Mononuclear cell (primary cell): ENCODE measurements around the gene LMTK3. TPM values are rescaled to one million over a fixed set of nuclear protein-coding genes. Genes with fewer than 3 reads are reported as not detected.

Source experiments
- H3K27me3 ChIP-seq: 2 replicates; pipeline ENCODE4 v1.6.0; 2011; ENCODE audit warnings: low read length, control low read depth; ENCODE audit not compliant: insufficient read depth
- H3K4me1 ChIP-seq: 2 replicates; pipeline ENCODE4 v1.5.1; 2011; ENCODE audit warnings: mild to moderate bottlenecking, low read length, control low read depth; ENCODE audit not compliant: insufficient read depth
- H3K4me3 ChIP-seq: 2 replicates; pipeline ENCODE4 v1.5.1; 2011; ENCODE audit warnings: mild to moderate bottlenecking, low read length, moderate library complexity
- H3K9me3 ChIP-seq: 2 replicates; pipeline ENCODE4 v1.5.1; 2011; ENCODE audit warnings: low read depth, mild to moderate bottlenecking, control low read depth, low read length
- total RNA-seq: library from RNA; depleted of rRNA; stranded (reverse); fragments of >200 nt; gene quantifications from one replicate; pipeline ENCODE4 v1.2.3, GENCODE V29; 2012

LMTK3 gene
- total RNA-seq, 1 donor: 1.5 TPM

DNA sequence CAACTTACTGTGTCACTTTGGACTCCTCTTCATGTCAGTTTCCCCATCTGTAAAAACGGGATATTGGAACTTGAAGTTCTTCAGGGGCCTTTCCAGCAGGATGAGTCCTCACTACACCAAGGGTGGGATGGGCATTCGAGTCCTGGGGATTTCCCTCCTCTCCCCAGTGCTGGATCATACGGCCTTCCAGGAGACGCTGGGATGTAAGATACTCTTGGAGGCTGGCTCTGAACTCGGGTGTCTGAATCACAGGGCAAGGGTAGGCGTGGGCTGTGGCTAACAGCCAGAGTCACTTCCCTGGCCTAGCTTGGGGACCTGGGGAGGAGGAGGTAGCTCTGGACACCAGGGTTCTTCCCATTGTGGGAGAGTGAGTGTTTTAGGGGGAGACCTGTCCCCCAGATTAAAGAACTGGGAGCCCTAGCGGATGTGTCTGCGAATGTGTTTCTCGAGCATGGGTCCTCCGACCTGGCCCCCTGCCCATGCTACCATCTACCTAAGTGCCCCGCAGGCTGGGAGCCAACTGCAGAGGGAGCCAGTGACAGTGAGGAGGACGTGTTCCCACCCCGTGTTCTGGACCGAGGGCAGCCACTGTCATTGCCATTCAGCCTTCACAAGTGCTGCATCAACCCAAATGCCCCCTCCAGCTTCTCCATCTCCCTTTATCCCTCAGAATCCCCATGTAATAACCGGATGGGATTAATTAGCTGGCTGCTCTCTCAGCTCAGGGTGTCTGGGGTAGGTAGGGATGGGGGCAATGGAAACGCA, 44.9 kb downstream of the LMTK3 start:
- Histone ChIP-seq H3K4me1 (peaks cover 20% of the 10 kb centered on the region), H3K4me3 (no peak overlapping the region), H3K9me3 (no peaks in the 10 kb centered on the region), H3K27me3 (no peaks in the 10 kb centered on the region)

- H3K4me3 ChIP-seq: no peak overlapping the region
- peaks cover 14% of the 10 kb centered on the region for H3K4me1 ChIP-seq
- no peaks in the 10 kb centered on the region for H3K27me3 ChIP-seq
- no peaks in the 10 kb centered on the region for H3K9me3 ChIP-seq
These were observed 46.4 kb downstream of the LMTK3 start for GRCh38 chr19:48465215-48465614.

DNA sequence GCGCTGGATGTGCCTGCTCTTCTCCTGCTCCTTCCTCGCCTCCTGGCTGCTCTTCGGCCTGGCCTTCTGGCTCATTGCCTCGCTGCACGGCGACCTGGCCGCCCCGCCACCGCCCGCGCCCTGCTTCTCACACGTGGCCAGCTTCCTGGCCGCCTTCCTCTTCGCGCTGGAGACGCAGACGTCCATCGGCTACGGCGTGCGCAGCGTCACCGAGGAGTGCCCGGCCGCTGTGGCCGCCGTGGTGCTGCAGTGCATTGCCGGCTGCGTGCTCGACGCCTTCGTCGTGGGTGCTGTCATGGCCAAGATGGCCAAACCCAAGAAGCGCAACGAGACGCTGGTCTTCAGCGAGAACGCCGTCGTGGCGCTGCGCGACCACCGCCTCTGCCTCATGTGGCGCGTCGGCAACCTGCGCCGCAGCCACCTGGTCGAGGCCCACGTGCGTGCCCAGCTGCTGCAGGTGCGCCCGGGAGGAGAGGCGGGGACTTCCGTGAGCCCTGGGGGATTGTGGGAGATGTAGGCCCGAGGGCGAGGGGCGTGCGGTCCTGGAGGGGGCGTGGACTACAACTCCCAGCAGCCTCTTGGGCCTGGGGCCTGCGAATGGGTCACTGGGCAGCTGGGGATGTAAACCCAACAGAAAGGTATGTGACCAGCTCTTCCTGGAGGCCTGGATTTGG, 49.5 kb downstream of the LMTK3 start:
- H3K9me3 ChIP-seq: no peaks in the 10 kb centered on the region
- H3K27me3 ChIP-seq: no peaks in the 10 kb centered on the region
- no peaks in the 10 kb centered on the region for H3K4me1 ChIP-seq
- H3K4me3 ChIP-seq: no peak overlapping the region

GRCh38 chr19:48461651-48461981, 50.0 kb downstream of the LMTK3 start:
- H3K9me3 ChIP-seq: no peaks in the 10 kb centered on the region
- no peak overlapping the region for H3K4me3 ChIP-seq
- H3K27me3 ChIP-seq: no peaks in the 10 kb centered on the region
- H3K4me1 ChIP-seq: no peaks in the 10 kb centered on the region

- no peak overlapping the region for H3K4me3 ChIP-seq
- no peaks in the 10 kb centered on the region for H3K27me3 ChIP-seq
- no peaks in the 10 kb centered on the region for H3K9me3 ChIP-seq
- no peaks in the 10 kb centered on the region for H3K4me1 ChIP-seq
These were observed 53.6 kb downstream of the LMTK3 start for GRCh38 chr19:48458016-48458415.

DNA sequence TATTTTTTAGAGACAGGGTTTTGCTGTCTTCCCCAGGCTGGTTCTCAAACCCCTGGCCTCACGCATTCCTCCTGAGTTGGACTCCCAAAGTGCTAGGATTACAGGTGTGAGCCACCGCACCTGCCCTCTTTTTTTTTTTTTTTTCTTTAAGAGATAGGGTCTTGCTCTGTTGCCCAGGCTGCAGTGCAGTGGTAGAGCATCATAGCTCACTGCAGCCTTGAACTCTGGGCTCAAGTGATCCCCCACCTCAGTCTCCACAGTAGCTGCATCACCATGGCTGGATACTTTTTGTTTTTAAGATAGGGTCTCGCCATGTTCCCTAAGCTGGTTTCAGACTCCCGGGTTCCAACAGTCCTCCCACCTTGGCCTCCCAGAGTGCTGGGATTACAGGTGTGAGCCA, 54.8 kb downstream of the LMTK3 start:
- no peaks in the 10 kb centered on the region for H3K27me3 ChIP-seq
- H3K4me1 ChIP-seq: no peaks in the 10 kb centered on the region
- no peaks in the 10 kb centered on the region for H3K9me3 ChIP-seq
- no peak overlapping the region for H3K4me3 ChIP-seq

GRCh38 chr19:48455908-48456562, 55.6 kb downstream of the LMTK3 start:
- Histone ChIP-seq H3K4me3 (no peak overlapping the region), H3K4me1 (no peaks in the 10 kb centered on the region), H3K9me3 (no peaks in the 10 kb centered on the region)

GRCh38 chr19:48455171-48455907, 56.3 kb downstream of the LMTK3 start, which contains the start of gene KCNJ14:
TSS of gene KCNJ14 (plus strand) at chr19:48455574. CDS start at chr19:48461725, 6,151 bp downstream.
- Histone ChIP-seq H3K4me3 (no peak within 1 kb of the TSS), H3K9me3 (no peaks in the 10 kb centered on the region), H3K27me3 (no peaks in the 10 kb centered on the region), H3K4me1 (no peaks in the 10 kb centered on the region)

More at GRCh38 chr19:48455908-48456562, 55.6 kb downstream of the LMTK3 start:
- no peaks in the 10 kb centered on the region for H3K27me3 ChIP-seq

DNA sequence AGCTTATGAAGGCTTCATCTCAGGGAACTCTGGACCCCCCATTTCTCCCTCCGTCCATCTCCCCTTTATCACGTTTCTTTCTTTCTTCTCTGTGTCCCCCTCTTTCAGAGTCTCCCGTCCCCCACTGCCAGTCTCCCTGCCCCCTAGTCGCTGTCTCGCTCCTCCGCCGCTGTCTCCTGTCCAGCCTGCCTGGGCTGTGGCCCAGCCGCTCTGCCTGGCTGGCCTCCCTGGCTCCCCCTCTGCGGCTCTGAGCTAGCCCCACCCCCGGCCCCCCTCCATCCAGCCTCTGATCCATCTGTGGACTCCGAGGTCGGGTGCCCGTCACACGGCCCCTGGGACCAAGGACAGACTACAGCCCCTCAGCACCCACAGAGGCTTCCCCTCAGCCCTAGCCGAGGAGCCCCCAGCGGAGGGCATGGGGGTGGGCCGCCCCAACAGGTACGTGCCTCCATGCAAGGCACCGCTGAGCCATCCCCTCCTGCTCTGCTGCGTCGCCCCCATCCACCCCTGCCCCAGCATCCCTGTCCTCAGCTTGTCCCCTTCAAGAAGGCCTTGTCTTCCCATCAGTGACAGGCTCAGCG, 57.4 kb downstream of the LMTK3 start:
- Histone ChIP-seq H3K4me3 (no peak overlapping the region), H3K9me3 (no peaks in the 10 kb centered on the region), H3K4me1 (no peaks in the 10 kb centered on the region), H3K27me3 (no peaks in the 10 kb centered on the region)

- no peak overlapping the region for H3K4me3 ChIP-seq
- H3K9me3 ChIP-seq: no peaks in the 10 kb centered on the region
- no peaks in the 10 kb centered on the region for H3K4me1 ChIP-seq
- no peaks in the 10 kb centered on the region for H3K27me3 ChIP-seq
These were observed 59.1 kb downstream of the LMTK3 start for GRCh38 chr19:48452289-48453190.

DNA sequence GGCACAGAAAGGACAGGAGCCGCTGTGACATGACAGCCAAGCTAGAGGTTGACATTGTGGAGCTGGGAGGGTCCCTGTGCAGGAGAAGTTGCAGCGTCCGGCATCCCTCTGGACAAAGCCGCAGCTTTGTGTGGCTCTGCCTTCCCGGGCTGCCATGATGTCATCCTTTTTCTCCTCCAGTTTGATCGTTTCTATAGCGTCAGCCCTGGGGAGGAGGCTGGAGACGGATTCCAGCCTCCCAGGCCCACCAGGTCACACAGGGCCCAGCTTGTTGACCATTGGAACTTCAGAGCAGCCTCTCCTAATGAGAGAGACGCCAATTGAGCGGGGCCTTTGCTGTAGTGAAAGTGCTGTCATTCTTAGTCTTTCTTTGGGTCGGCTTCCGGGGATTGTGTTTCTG, 60.0 kb downstream of the LMTK3 start:
- Histone ChIP-seq H3K27me3 (no peaks in the 10 kb centered on the region), H3K9me3 (no peaks in the 10 kb centered on the region), H3K4me3 (no peak overlapping the region), H3K4me1 (peaks cover 4% of the 10 kb centered on the region)

- Histone ChIP-seq H3K4me3 (no peak overlapping the region), H3K4me1 (peaks cover 11% of the 10 kb centered on the region), H3K27me3 (no peaks in the 10 kb centered on the region), H3K9me3 (no peaks in the 10 kb centered on the region)
These were observed 60.8 kb downstream of the LMTK3 start for GRCh38 chr19:48450863-48451262.

- no peaks in the 10 kb centered on the region for H3K27me3 ChIP-seq
- H3K4me1 ChIP-seq: peaks cover 11% of the 10 kb centered on the region
- H3K9me3 ChIP-seq: no peaks in the 10 kb centered on the region
- no peak overlapping the region for H3K4me3 ChIP-seq
These were observed 61.2 kb downstream of the LMTK3 start for GRCh38 chr19:48450441-48450840.

- H3K27me3 ChIP-seq: peaks cover 14% of the 10 kb centered on the region
- no peaks in the 10 kb centered on the region for H3K9me3 ChIP-seq
- H3K4me1 ChIP-seq: peaks cover 30% of the 10 kb centered on the region
- H3K4me3 ChIP-seq: no peak overlapping the region
These were observed 63.1 kb downstream of the LMTK3 start for GRCh38 chr19:48448563-48448962.
